GM19328 (cell line): ENCODE measurements around the gene PGPEP1.

Source experiments
- ATAC-seq: cut with Tn5 transposase; IDR thresholded peaks from one replicate; pipeline ENCODE4 v1.9.1; 2021; ENCODE audit warnings: mild to moderate bottlenecking, moderate library complexity; ENCODE audit not compliant: unreplicated experiment

The PGPEP1 gene

DNA sequence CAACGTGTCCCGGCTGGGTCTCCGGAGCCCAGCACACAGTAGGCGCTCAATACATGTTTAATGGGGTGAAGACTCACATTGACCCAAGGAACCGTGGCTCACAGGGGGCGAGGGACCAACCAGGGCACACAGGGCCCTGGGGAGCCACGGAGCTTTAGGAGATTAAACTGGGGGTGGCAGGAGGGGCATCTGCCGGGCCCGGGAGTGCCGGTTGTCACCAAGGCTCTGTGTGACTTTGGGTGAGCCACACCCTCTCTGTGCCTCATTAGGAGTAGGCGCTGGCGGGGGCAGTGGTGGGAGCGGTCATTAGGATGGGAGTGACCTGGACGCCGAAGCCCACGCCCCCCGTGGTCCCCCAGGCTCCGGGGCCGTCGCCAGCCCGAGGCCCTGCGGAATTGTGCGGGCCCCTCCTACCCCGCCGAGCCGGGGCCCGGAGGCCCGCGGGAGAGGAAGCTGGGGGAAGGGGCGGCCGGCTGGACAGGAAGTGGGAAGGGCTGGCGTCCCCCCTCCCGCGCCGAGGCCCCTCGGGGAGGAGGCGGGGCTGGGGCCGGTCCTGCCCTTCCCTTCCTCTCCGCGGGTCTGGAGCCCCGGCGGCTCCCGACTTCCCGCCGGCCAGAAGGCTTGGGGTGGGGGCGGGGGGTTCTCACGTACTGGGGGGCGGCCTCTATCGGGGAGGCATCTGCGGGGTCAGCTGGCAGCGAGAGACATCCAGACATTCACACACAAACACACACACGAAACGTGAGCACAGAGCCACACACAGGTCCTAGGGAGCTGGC, 77.0 kb downstream of the PGPEP1 start:
- no peak for ATAC-seq

DNA sequence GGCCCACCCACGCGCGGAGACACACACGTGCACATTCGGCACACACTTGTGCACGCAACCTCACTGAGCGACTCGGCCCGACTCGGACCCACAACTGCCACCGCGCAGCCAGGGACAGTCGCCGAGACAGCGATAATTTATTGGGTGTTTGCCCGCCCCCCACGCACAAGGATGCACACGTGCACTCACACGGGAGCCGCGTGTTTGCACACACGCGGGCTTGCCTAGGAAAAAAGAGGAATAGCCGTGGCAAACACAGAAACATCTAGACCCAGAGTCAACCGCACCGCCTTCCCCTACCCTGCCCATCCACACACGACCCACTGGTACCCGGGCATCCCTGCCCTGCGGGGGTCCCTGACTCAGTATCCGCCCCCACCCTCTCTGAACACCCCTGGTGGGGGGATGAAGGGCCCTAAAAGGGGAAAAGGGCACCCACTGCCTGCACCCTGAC, 77.7 kb downstream of the PGPEP1 start:
- ATAC-seq, result no peak

DNA sequence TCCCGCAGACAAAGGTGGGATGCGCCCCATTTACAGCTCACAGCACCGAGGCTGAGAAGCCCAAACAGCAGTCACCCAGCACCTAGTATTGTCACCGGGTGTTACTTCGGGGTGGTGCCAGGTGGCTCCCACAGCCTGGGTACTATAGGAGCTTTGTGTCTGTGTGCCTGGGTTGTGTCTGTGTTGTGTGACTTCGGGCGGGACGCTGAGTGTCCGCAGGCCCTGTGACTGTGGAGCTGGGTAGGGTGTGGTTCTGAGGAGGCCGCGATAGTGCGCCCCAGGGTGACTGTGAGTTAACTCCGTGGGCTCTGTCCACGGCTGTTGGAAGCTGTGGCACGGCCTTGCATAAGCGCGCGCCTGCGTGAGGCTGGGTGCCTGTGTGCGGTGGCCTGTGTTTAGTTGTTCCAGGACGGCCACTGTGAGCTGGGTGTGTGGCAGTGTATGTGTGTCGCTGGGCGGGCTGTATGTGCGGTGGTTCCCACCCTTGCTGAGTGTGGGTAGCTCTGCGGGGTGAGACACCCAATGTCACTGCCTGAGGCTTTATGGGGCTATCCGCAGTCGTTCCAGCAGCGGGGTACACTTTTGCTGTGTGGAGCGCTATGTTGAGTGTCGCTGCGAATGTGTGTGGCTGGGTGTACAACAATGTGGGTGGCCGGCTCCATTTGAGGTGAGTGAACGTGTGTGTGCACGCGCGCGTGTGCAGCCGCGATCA, 78.2 kb downstream of the PGPEP1 start:
- no peak for ATAC-seq

DNA sequence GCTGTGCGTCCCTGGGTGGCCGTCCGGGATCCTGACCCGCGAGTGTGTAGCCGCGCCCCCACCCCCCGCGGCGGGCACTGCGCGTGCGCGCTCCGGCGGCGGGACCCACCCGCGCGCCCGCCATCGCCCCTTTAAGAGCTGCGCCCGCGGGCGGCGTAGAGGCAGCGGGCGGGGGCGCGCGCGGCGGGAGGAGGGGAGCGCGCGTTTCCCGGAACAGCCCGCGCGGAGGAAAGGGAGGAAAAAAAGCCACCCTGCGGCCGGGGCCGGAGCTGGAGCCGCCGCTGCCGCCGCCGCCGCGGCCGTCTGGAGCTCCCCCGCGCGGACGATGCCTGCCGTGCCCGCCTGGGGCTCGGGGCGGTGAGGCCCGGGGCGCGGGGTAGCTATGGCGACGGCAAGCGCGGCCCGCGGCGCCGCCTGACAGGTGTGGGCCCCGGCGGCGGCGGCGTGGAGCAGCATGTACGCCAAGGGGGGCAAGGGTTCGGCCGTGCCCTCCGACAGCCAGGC, 78.8 kb downstream of the PGPEP1 start, which contains the start of gene SSBP4:
Gene SSBP4, plus strand, starts transcription at position 204 of the 504 bp plus-strand sequence. Its CDS starts 251 bp downstream, at position 455.
- ATAC-seq, result peak; percentile 44
